Activated CD4-positive, alpha-beta T cell treated with anti-CD3 and anti-CD28 coated beads, Interleukin-2, amount 50 U/mL, for 24 hours (primary cell): Measurements from ENCODE around the gene MARCHF6.
A peak's percentile ranks its signal among the peaks of the same experiment; 100 is the strongest.
"Not testable (repeated sequence)": the region's sequence is repeated elsewhere in the genome, so short reads cannot be mapped to it uniquely, and the experiment has no call there.

ENCODE experiments used
- DNase-seq, 2 donors: peaks; one replicate each; pipeline ENCODE4 v3.0.0-alpha.2; 2020; ENCODE audit warnings: low read depth in 1 of 2, low spot score in 1 of 2

MARCHF6 gene

DNA sequence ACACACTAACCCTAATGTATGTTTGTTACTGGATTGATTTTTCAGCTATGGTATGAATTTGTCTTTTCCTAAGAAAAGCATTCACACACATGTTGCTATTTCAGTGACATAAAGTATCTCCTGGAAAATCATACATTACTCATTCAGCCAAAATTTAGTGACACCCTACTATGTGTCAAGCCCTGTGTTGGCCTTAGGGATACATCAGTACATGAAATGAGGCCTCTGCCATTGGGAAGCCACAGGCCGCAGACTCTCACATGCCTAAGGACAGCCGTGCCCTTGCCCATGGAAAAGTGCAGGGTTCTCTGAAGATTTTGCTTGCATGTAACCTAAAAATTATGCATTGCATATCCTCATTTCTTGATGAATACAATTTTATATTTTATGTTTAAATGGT, 5.2 kb upstream of the MARCHF6 start:
- no peak for DNase-seq

DNA sequence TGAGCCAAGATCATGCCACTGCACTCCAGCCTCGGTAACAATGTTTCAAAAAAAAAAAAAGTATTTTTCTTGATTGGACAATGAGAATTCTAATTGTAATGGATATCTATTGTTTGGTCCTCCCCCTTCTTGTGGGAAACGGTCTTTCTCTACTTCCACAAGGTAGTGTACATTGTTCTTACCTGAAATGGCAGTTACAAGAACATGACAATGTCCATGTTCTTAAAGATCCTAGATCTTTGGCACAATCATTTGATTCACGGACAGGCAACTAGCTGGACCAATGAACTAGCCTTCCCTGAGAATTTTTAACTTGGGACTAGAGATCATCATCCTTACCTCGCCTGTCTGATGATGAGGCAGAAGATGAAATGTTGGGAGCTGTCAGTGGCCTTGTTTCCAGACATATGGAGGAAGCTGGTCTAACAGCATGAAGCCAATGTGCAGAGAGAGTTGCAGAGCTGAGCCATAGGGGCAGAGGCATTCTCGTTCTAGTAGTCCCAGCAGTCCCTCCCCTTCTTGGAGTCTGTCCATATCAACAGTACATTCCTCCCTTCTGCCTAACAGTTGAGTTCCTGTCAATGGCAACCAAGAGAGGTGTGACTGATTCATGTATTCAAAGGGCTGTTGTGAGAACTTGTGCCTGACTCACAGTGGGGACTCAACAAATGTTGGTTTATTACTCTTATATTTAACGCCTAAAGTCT, 2.1 kb upstream of the MARCHF6 start:
- DNase-seq: no peak

DNA sequence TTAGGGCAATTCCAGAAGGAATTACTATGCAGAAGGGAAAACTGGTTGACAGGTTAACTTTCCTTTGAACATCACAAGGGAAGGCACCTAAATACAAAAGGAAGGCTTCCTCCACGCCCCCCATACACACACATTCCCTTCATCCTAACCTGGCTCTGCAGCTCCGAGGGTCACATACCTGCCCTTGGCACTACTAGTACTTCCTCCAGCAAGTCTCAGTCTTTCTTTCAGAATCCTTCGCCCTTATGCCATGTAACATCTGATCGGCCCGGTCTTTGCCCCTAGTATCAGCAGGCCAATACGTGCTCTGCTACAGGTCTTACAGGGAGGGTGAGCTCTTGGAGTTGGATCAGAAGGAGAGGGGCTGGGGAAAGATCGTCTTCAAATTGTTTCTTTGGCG, 1.6 kb upstream of the MARCHF6 start:
- no peak for DNase-seq

DNA sequence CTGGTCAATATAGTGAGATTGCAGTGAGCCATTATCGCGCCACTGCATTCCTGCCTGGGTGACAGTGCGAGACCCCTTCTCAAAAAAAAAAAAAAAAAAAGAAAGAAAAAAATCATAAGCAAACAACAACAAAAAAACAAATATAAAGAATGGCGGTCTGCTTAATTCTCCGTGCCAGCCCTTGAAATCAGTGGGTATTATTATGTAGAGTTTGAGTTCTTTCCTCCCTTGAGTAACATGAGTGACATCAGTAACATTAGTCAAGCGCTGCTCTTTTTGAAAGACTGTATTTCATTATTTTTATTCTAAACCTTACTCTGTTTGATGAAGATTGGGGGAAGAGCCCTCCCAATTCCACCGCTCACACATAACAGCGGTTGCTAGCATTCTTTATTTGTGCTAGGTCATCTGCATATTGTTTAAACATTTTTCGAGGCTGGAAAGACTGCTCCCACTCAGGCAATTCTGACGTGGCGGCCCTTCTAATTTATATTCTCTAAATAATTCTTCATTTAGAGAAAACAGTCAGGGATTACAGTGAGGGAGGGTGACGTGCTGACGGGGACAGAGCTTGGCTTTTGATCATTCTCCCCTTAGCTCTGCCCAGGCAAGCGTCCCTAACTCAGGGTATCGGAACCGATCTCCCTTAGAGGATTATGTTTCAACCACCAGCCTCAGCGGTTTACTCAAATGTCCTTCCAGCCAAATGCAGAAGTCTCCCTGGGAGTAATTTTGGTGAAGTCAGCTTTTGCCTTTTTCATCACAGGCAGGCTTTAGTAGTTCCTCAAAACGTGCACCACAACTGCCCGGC, 860 bp upstream of the MARCHF6 start:
- peak; percentile 23 to 29 for DNase-seq

DNA sequence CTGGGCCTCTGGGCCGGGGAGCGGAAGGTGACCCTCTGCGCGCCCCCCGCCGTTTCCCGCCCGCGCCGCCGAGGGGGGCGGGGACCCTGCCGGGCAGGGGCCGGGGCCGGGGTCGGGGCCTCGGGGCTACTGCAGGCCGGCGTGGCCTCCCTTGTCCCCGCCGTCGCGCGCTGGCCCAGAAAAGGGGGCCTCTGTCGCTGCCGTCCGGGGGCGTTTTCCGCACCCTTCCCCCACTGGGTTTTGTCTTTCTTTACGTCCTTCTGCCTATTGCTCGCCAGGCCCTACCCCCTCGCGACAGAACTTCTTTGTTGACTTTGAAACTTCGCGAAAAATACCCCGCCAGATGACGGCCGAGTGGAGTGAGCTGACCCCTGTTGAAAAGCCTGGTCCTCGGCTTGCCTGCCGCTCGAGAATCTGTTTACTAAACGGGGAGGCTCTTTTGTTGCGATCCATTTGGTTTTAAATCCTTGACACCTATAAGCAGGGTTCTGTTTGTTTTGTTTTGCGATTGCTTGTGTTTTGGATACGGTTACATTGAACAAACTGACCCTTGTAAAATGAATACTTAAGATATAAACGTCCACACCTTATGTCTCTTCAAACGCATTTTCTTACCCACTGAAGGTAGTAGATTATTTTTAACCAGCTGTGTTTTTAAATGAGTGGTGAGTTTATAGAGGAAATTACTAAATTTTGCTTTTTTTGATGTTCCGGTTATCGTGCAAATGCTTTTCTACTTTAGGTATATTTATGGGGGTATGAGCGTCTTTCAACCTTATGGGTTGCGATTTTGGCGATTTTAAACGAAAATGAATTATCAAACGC, 765 bp downstream of the MARCHF6 start:
- DNase-seq: peak; percentile 22 to 31

DNA sequence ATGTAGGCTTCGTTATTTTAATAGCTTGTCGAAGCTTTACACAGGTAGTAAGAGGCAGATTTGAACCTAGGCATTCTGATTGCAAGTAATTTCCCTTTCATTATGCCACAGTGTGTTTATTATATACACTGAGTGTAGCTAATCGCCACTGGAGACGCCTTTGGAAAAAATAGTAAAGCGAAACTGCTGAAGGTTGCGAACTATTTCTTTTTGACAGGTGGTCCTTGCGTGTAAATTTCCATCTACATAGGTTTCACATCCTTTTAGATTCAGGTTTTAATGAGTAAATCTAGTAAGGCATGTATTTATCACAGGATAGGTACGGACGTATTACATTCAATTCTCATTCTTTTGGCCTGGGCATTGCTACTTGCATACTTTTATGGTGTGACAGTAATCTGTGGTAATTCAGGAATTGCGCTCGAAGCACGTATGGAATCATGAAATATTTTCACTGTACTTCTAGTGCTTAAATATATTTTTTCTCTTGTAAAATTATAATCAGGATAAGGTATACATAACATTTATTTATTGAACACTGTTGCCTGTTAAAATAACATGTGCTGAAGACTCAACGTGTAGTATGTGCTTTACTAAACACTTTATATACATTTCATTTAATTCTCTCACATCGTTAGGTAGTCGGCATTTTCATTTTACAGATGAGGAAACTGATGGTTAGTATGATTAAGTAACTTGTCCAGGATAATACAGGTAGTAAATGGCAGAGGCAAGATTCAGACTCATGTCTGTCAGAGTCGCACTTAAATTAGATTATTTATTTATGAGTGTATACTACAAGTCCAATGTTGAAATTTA, 1.8 kb downstream of the MARCHF6 start:
- peak in 1 of 2 donors; percentile 36 for DNase-seq

DNA sequence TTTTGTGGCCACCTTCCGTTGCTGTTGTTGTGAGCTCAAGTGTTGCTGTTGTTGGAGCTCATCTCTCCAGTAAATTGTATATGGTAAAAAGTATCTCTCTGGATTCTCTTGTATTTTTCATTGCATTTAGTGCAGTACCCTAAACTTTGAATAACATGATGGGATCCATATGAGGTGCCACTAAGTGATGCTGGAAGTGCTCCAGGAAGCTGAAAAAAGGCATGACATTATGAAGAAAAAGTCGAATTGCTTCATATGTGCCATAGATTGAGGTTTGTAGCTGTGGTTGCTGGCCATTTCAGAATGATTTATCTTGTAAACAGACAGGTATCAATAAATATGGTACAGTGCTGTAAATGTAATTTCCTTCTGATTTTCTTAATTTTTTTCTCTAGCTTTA, 5.5 kb downstream of the MARCHF6 start:
- no peak for DNase-seq

DNA sequence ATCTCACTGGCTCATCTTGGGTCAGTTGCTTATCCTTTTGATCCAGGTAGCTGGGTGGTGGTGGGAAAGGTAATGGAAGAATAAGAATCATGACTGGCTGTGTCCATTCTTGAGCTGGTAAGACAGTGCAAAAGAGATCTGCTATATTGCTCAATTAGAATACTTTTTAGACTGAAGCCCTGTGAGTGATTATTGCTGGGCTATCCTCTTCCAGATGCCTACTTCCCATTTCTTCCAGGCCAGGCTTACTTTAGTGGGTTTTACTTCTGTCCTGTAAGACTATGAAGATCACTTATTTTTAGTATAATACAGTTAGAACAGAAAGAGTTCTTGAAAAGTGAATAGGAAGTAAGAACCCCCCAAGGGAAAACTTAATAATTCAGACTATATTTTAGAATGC, 7.2 kb downstream of the MARCHF6 start:
- DNase-seq: no peak

DNA sequence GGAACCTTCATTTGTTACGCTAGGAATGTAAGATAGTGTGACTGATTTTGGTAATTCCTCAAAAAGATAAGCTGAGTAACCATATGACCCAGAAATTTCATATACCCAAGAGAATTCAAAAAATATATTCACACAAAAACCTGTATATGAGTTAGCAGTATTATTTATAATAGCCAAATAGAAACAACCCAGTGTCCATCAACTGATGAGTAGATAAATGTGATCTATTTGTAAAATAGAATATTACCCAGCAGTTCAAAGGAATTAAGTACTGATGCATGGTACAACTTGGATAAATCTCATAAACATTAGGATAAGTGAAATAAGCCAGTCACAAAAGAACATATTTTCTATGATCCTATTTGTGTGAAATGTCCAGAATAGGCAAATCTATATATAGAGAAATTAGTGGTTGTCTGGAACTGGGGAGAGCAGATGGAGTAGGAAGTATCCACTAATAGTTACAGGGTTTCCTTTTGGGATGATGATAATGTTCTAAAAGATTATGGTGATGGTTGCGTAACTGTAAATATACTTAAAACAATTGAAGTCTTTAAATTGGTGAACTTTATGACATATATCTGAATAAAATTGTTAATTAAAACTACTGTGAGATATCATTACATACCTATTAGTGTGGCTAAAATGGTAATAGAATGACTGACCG, 10.2 kb downstream of the MARCHF6 start:
- DNase-seq: no peak

DNA sequence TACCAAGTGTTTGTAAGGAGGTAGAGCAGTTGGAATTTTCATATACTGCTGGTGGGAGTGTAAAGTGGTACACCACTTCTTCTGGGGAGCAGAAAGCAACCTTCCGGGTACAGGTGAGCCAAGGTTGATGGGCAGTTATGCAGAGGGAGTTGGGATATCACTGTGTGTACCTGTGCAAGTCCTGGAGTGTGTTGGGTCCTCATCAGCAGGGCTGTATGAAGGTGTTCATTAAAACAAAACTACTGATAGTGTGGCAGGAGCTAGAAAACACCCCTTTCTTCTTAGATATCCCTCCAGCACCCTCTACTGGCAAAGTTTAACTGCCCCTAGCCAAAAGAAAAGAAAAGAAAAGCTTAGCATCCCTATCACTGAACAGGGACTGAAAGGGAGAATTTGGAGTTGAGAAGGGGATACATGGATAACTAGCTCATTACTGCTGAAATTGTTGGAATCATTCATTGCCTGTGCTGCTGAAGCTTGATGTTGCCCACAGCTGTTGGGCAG, 10.7 kb downstream of the MARCHF6 start:
- DNase-seq: no peak

DNA sequence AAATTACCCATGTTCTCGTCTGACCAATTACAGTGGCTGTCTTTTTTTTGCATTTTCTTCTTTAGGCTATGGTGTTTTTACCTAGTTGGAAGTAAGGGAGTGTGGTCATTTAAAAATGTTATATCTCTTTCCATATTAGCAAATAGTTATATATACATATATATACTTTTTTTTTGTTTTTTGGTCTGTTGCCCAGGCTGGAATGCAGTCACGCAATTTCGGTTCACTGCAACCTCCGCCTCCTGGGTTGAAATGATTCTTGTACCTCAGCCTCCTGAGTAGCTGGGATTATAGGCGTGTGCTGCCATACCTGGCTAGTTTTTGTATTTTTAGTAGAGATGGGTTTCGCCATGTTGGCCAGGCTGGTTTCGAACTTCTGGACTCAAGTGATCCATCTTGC, 12.3 kb downstream of the MARCHF6 start:
- no peak for DNase-seq

DNA sequence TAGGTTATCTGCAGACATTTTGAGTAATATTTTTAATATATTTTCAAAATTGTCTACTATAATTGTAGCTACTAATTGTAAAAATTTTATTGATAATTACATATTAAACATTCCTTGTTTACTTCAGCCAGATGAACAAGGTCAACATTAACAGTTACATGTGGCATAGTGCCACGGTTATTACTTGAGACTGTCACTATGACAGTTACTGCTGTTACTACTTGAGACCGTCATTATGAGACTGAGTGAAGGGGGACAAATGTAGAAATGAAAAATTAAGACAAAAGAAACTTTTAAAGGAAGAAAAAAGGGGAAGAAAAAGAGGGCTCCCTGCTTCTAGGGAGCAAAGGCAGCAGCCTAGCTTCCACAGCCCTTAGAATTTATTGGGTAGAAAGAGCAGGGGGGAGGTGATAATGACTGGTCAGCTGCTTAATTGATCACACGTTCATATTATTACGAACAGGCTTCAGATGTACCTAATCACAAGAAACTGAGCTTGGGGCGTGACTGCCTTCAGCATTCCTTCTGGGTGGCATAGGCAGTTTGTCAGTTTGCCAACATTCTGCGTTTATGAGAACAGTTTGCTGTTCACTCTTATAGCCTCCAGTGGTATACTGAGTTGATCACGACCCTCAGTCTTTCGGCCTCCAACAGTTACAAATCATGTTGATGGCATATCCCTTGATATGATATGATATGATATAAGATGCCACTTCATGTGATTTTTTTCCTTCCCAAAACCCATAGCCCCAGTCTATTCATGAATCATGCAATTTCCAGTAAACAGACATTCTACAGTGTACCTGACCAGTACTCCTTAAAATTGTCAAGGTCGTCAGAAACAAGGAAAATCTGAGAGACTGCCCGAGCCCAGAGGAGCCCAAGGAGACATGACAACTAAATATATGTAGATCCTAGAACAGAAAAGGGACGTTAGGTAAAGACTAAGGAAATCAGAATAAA, 13.1 kb downstream of the MARCHF6 start:
- DNase-seq: no peak

DNA sequence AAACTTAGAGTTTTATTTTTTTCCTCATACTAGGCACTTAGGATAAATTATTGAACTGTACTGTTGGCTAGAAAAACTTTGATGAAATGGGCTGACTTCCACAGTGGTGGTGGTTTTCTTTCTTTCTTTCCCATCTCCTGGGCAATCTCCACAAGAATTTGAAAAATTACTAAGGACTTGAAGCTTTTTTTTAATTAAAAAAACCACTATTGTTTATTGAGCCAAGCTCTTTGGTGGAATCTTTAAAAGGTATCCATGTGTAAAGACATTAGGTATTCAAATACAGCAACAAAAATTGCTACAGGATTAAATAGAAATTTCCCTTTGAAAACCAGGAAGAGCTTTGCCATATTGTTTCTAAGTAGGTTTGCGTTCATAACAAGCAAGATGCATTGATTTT, 14.1 kb downstream of the MARCHF6 start:
- no peak for DNase-seq

DNA sequence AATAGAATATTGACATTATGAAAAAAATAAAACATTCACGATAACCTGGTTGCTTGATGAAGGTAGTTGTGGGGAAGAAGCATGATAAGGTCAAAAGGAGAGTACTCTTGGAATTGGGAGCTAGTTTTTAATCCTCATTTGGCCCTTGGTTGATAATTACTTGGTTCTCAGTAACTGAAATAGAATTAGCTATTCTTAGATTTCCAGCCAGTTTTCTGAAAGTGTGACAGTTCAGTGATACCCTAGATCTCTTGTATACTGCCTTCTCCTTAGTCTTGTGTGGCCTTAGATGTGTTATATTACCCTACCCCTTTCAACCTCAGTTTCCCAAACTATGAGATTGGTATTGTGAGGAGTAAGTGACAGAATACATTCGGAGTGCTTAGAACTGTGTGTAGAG, 17.4 kb downstream of the MARCHF6 start:
- no peak for DNase-seq

DNA sequence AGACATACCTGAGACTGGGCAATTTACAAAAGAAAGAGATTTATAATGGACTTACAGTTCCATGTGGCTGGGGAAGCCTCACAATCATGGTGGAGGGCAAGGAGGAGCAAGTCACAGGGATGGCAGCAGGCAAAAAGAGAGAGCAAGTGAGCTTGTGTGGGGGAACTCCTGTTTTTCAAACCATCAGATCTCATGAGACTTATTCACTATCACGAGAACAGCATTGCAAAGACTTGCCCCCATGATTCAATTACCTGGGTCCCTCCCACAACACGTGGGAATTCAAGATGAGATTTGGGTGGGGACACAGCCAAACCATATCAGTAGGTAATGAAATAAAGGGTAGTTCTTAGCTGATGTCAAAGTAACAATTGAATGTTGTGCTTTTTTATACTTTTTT, 17.9 kb downstream of the MARCHF6 start:
- DNase-seq: not testable (repeated sequence)

DNA sequence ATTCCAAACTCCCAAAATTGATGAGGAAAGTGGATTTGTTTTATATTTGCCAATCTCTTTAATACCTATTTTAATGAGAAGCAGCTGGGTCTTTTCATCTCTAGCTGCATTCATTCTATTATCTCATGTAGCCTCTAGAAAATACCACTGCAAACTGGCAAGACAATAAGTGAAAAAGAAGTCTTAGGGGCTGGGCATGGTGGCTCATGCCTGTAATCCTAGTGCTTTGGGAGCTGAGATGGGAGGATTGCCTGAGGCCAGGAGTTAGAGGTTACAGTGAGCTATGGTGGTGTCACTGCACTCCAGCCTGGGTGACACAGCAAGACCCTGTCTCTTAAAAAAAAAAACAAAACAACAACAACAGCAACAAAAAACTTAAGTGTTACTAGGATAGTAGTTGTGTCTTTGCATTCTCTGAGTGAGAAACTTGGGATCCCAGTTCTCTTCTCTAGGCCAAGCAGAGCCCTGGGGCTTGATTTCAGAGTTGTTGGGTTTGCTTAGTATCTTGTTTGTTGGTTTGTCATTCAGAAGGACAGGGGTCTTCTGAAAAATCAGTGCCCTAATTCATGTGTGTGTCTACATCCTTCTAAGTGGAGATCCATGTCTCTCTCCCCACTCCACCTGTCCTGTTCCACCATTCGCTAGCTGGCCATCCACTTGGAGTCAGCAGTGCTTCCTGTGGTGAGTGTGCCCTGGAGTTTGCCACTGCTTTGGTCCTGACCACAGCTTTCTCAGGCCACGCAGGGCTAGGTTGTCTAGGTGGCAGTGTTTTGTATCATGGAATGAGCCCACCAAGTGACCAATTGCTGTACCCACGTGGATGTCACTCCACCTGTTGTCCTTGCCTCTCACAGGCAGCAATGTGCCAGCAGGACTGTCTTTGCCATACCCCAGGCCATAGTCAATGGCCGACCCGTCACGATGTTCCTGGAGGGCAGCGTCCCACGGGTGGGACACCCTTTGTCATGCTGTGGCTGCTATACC, 19.5 kb downstream of the MARCHF6 start:
- DNase-seq: no peak

DNA sequence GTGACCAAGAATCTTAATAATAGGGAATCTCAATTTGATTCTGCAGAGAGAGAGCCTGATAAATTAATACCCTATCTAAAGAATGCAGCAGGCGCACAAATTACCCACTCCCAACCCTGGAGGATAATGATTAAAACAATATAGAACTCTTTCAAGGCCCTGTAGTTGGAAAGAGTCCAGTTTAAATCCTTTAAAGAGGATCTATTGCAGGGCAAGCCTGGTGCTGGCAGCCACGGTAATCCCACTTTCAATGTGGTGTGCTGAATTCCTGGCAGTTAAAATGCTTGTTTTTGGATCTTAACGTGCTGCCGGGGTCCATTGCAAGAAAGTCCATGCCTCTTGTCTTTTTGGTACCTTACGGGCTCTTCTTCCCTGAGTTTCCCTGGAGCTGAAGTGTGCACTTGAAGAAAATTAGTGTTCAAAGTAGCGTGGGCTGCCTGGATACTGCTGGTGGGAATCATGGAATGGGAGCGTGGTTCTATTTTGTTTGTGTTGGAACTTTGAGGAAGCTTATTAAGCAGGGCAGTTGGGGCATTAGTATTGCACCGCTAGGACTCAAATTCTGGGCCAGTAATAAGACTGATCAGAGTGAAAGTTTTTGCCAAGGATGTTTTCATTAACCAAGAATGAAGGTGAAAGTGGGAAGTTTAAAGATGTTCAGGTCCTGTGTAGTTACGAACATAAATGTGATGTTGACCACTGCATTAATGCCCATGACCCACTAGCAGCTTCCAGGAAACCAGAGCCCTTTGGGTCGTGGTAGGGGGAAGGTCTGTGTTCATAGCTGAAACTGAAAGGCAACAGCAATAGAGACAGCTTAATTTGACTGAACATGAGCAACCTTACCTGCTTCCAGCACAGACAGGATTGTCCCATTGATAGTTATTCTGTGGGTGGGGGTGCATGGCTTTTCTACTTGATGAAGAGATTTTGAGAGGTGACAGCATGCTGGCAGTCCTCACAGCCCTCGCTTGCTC, 20.8 kb downstream of the MARCHF6 start:
- DNase-seq: no peak
